Glutamatergic neuron (in vitro differentiated cells): ENCODE data around the gene TMEM38B. TPM values are rescaled to one million over a fixed set of nuclear protein-coding genes. Genes with fewer than 3 reads are reported as not detected.
"Not testable (repeated sequence)": the region's sequence is repeated elsewhere in the genome, so short reads cannot be mapped to it uniquely, and the experiment has no call there.

Experiments
- DNase-seq: peaks from one replicate; pipeline ENCODE4 v3.0.0; 2022
- H3K27ac Mint-ChIP-seq: one replicate; pipeline ENCODE4 v1.8.0; 2020; ENCODE audit warnings: mild to moderate bottlenecking, mixed read lengths, inconsistent platforms; ENCODE audit not compliant: unreplicated experiment
- H3K27me3 Mint-ChIP-seq: one replicate; pipeline ENCODE4 v1.8.0; 2020; ENCODE audit warnings: mild to moderate bottlenecking, moderate library complexity, mixed read lengths, inconsistent platforms; ENCODE audit not compliant: unreplicated experiment
- H3K36me3 Mint-ChIP-seq: one replicate; pipeline ENCODE4 v1.8.0; 2020; ENCODE audit warnings: mild to moderate bottlenecking, mixed read lengths, inconsistent platforms; ENCODE audit not compliant: unreplicated experiment
- H3K4me1 Mint-ChIP-seq: one replicate; pipeline ENCODE4 v1.8.0; 2020; ENCODE audit warnings: mild to moderate bottlenecking, low read depth, mixed read lengths, inconsistent platforms; ENCODE audit not compliant: unreplicated experiment
- H3K4me3 Mint-ChIP-seq: one replicate; pipeline ENCODE4 v1.8.0; 2020; ENCODE audit warnings: mild to moderate bottlenecking, mixed read lengths, inconsistent platforms; ENCODE audit not compliant: unreplicated experiment
- H3K9me3 Mint-ChIP-seq: one replicate; pipeline ENCODE4 v1.8.0; 2020; ENCODE audit warnings: mild to moderate bottlenecking, moderate library complexity, mixed read lengths, inconsistent platforms; ENCODE audit not compliant: unreplicated experiment
- CTCF ChIP-seq: fragments of 200-600 bp; sonication (generic); IDR thresholded peaks from one replicate; pipeline ENCODE4 v1.5.0; 2021; ENCODE audit not compliant: partially characterized antibody, unreplicated experiment
- total RNA-seq: library from RNA; stranded (reverse); fragmentation: NEBNext Ultra II Directional; extraction: Animal tissue kit (Norgen Biotek cat#: 25700); gene quantifications from one replicate; pipeline ENCODE4 v1.2.1, GENCODE V29; 2021; ENCODE audit not compliant: unreplicated experiment

Gene TMEM38B
- total RNA-seq, 1 donor from 2014 or later: 3.0 TPM

DNA sequence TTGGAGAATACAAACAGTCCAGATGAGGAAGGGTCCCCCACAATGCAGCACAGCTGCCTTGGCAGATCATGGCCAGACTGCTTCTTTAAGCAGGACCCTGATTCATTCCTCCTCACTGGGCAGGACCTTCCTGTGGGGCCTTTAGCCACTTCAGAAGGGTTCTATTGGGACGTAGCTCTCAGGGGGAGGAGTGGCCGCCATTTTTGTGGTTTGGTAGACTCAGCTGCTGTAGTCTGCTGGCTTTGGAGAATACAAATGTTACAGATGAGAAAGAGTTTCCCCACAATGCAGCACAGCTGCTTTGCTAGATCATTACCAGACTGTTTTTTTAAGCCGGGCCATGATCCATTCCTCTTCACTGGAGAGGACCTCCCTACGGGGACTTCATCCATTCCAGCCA, 57.4 kb downstream of the TMEM38B start:
- H3K9me3 Mint-ChIP-seq: peaks cover 1% of the 10 kb centered on the region
- H3K4me3 Mint-ChIP-seq: no peak overlapping the region
- H3K4me1 Mint-ChIP-seq: no peaks in the 10 kb centered on the region

DNA sequence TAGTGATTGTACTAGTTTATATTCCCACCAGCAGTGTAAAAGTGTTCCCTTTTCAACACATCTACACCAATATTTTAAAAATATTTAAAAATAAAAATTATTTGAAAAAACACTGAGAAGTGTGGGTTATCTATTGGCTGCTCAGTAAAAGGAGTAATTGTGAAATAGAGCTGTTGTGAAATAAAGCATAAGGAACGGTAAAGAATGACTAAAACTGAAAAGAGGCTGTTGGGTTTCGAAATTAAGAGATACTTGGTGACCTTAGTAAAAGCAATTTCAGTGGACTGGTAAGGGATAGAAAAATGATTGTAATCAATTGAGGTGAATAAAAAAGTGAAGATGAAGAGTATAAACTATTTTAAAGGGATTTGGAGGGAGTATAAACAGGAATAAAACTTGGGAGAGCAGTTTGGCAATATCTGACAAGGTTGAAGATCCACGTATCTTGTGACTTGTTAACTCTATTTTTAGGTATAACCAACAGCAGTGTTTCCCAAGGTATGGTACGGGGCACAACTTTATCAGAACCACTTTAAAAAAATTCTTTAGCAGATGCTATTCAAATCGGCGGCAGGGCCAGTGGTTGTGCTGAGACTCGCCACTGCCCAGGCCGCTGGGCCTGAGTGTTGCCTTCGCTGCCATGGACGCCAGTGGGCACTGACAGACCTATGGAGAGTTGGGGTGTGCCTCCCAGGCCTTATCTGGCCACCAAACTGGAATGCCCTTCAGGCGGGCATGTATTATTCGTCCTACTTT, 63.3 kb downstream of the TMEM38B start:
- H3K9me3 Mint-ChIP-seq: no peaks in the 10 kb centered on the region
- H3K36me3 Mint-ChIP-seq: peaks cover 15% of the 10 kb centered on the region
- H3K4me1 Mint-ChIP-seq: no peaks in the 10 kb centered on the region
- no peak for TF ChIP-seq CTCF
- H3K4me3 Mint-ChIP-seq: no peak overlapping the region
- no peak overlapping the region for H3K27ac Mint-ChIP-seq
- no peak for DNase-seq
- H3K27me3 Mint-ChIP-seq: no peaks in the 10 kb centered on the region

More for the DNA sequence above, 57.4 kb downstream of the TMEM38B start:
- no peaks in the 10 kb centered on the region for H3K27me3 Mint-ChIP-seq
- TF ChIP-seq CTCF: no peak
- no peak for DNase-seq
- peaks cover 24% of the 10 kb centered on the region for H3K36me3 Mint-ChIP-seq
- H3K27ac Mint-ChIP-seq: no peak overlapping the region

- Mint-ChIP-seq H3K9me3 (no peaks in the 10 kb centered on the region), H3K27me3 (no peaks in the 10 kb centered on the region), H3K36me3 (no peaks in the 10 kb centered on the region)
Observed at GRCh38 chr9:105760053-105760452, 65.7 kb downstream of the TMEM38B start.

GRCh38 chr9:105782561-105783494, 88.5 kb downstream of the TMEM38B start:
- not testable (repeated sequence) for H3K27ac Mint-ChIP-seq, H3K27me3 Mint-ChIP-seq, DNase-seq, H3K4me1 Mint-ChIP-seq, H3K9me3 Mint-ChIP-seq, H3K4me3 Mint-ChIP-seq, H3K36me3 Mint-ChIP-seq

More at GRCh38 chr9:105760053-105760452, 65.7 kb downstream of the TMEM38B start:
- no peak for DNase-seq
- Mint-ChIP-seq H3K4me1 (no peaks in the 10 kb centered on the region), H3K4me3 (no peak overlapping the region), H3K27ac (no peak overlapping the region)
- no peak for TF ChIP-seq CTCF

GRCh38 chr9:105783495-105783872, 89.1 kb downstream of the TMEM38B start:
- not testable (repeated sequence) for H3K36me3 Mint-ChIP-seq, H3K4me3 Mint-ChIP-seq, H3K27me3 Mint-ChIP-seq, DNase-seq, H3K27ac Mint-ChIP-seq, H3K9me3 Mint-ChIP-seq, H3K4me1 Mint-ChIP-seq

GRCh38 chr9:105786796-105787195, 92.5 kb downstream of the TMEM38B start:
- not testable (repeated sequence) for H3K4me3 Mint-ChIP-seq, H3K9me3 Mint-ChIP-seq, H3K36me3 Mint-ChIP-seq, DNase-seq, H3K4me1 Mint-ChIP-seq, H3K27ac Mint-ChIP-seq, H3K27me3 Mint-ChIP-seq
